ENCODE results near the gene SLC25A39. TPM values are rescaled to one million over a fixed set of nuclear protein-coding genes. Genes with fewer than 3 reads are reported as not detected.
A peak's percentile ranks its signal among the peaks of the same experiment; 100 is the strongest.
"Not testable (repeated sequence)": the region's sequence is repeated elsewhere in the genome, so short reads cannot be mapped to it uniquely, and the experiment has no call there.

Gene SLC25A39
- total and polyA plus RNA-seq, 12 donors = 36.3 to 105 (median 44.6) TPM

GRCh38 chr17:44349553-44350070, 25.0 kb upstream of the SLC25A39 start:
- peaks cover 0 to 44% (median 11%) of the 10 kb centered on the region in 9 donors for H3K4me1 ChIP-seq
- no peak overlapping the region for H3K27ac ChIP-seq
- no peaks in the 10 kb centered on the region for H3K9me3 ChIP-seq
- WGBS, 2 donors = 91% methylated on average over 12 of the region's 12 CpGs
- TF ChIP-seq, protein P1, sequence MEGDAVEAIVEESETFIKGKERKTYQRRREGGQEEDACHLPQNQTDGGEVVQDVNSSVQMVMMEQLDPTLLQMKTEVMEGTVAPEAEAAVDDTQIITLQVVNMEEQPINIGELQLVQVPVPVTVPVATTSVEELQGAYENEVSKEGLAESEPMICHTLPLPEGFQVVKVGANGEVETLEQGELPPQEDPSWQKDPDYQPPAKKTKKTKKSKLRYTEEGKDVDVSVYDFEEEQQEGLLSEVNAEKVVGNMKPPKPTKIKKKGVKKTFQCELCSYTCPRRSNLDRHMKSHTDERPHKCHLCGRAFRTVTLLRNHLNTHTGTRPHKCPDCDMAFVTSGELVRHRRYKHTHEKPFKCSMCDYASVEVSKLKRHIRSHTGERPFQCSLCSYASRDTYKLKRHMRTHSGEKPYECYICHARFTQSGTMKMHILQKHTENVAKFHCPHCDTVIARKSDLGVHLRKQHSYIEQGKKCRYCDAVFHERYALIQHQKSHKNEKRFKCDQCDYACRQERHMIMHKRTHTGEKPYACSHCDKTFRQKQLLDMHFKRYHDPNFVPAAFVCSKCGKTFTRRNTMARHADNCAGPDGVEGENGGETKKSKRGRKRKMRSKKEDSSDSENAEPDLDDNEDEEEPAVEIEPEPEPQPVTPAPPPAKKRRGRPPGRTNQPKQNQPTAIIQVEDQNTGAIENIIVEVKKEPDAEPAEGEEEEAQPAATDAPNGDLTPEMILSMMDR (IDR thresholded peaks at IDR 0.05) = no peak
- DNase-seq (no peak), ATAC-seq (no peak)
- intact Hi-C loops (cut with DNase I) = loop anchor here in 5 of 10 donors (5.0 kb wide), 3 partner anchors 137 to 207 kb away; partner anchors contain the start of gene HROB (in 1 of the 5)
- peaks cover 0 to 46% (median 31%) of the 10 kb centered on the region in 9 donors for H3K36me3 ChIP-seq
- H3K27me3 ChIP-seq = no peaks in the 10 kb centered on the region
- H3K4me3 ChIP-seq = no peak overlapping the region

DNA sequence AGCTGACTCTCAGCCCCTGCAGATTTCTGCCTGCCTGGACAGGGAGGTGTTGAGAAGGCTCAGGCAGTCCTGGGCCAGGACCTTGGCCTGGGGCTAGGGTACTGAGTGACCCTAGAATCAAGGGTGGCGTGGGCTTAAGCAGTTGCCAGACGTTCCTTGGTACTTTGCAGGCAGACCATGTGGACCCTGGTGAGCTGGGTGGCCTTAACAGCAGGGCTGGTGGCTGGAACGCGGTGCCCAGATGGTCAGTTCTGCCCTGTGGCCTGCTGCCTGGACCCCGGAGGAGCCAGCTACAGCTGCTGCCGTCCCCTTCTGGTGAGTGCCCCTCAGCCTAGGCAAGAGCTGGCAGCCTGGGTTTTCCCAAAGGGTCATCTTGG, 24.4 kb upstream of the SLC25A39 start:
- H3K36me3 ChIP-seq = peaks cover 0 to 46% (median 31%) of the 10 kb centered on the region in 9 donors
- intact Hi-C loops (cut with DNase I) = loop anchor here in 4 of 10 donors (5.0 kb wide), 2 partner anchors 137 to 207 kb away; partner anchors contain the start of gene HROB (in 1 of the 4)
- no peaks in the 10 kb centered on the region for H3K9me3 ChIP-seq
- H3K4me3 ChIP-seq = no peak overlapping the region
- DNase-seq (no peak), ATAC-seq (no peak)
- no peaks in the 10 kb centered on the region for H3K27me3 ChIP-seq
- WGBS, 2 donors = 84 to 90% methylated on average over 6 of the region's 6 CpGs
- peak overlapping the region in 1 of 10 donors; percentile 60 for H3K27ac ChIP-seq
- TF ChIP-seq, protein P1 (IDR thresholded peaks at IDR 0.05) = no peak
- H3K4me1 ChIP-seq = peaks cover 0 to 51% (median 16%) of the 10 kb centered on the region in 9 donors

- intact Hi-C loops (cut with DNase I) = loop anchor here in 4 of 10 donors (5.0 kb wide), 2 partner anchors 136 to 206 kb away; partner anchors contain the start of gene HROB (in 1 of the 4)
- Histone ChIP-seq H3K36me3 (peaks cover 0 to 46% (median 31%) of the 10 kb centered on the region in 9 donors), H3K9me3 (no peaks in the 10 kb centered on the region), H3K4me1 (peaks cover 0 to 52% (median 16%) of the 10 kb centered on the region in 9 donors), H3K27ac (peak overlapping the region in 1 of 10 donors; percentile 60), H3K27me3 (no peaks in the 10 kb centered on the region), H3K4me3 (no peak overlapping the region)
- 86 to 90% methylated on average over 9 of the region's 9 CpGs for WGBS, 2 donors
- DNase-seq (no peak), ATAC-seq (no peak)
- TF ChIP-seq, protein P1 (IDR thresholded peaks at IDR 0.05) = no peak
Measured at GRCh38 chr17:44348234-44348987, 23.8 kb upstream of the SLC25A39 start.

GRCh38 chr17:44347206-44348055, 22.8 kb upstream of the SLC25A39 start:
- not testable (repeated sequence) for DNase-seq, H3K9me3 ChIP-seq, H3K4me3 ChIP-seq, ATAC-seq, H3K27me3 ChIP-seq
- 83 to 90% methylated on average over 18 of the region's 18 CpGs for WGBS, 2 donors
- Histone ChIP-seq H3K4me1 (peaks cover 0 to 52% (median 16%) of the 10 kb centered on the region in 9 donors), H3K36me3 (peaks cover 0 to 39% (median 23%) of the 10 kb centered on the region in 9 donors), H3K27ac (peak overlapping the region in 2 of 10 donors; percentile 15 to 60)
- intact Hi-C loops (cut with DNase I) = loop anchor here in 4 of 10 donors (5.0 kb wide), 2 partner anchors 135 to 205 kb away; partner anchors contain the start of gene HROB (in 1 of the 4)

Data from heart right ventricle (tissue), 16 donors.